Heart right ventricle (tissue), 16 donors: ENCODE results near the gene XPR1. TPM values are rescaled to one million over a fixed set of nuclear protein-coding genes. Genes with fewer than 3 reads are reported as not detected.

Source experiments
- ATAC-seq, 8 donors: fragments of 200-7000 bp; cut with Tn5 transposase; one replicate each; pipeline ENCODE4 v1.9.1; 2020; ENCODE audit warnings: mild to moderate bottlenecking in 8 of 8, moderate library complexity in 8 of 8, moderate number of reproducible peaks in 1 of 8
- DNase-seq, 2 donors: peaks; one replicate each; pipeline ENCODE4 v3.0.0-alpha.2; 2020
- H3K27ac ChIP-seq, 10 donors: fragments of 200-600 bp; sonication (generic) in 2 of 10; one replicate each; pipeline versions ENCODE4 v1.5.0 to v1.8.0; 2020 to 2022; ENCODE audit warnings: mild to moderate bottlenecking in 3 of 10
- H3K27me3 ChIP-seq, 7 donors: fragments of 200-600 bp; one replicate each; pipeline ENCODE4 v1.8.0; 2021 to 2022; ENCODE audit warnings: mild to moderate bottlenecking in 2 of 7
- H3K36me3 ChIP-seq, 9 donors: fragments of 200-600 bp; sonication (generic) in 1 of 9; one replicate each; pipeline versions ENCODE4 v1.5.0 to v1.8.0; 2020 to 2022; ENCODE audit warnings: mild to moderate bottlenecking in 2 of 9
- H3K4me1 ChIP-seq, 9 donors: fragments of 200-600 bp; sonication (generic) in 1 of 9; one replicate each; pipeline versions ENCODE4 v1.5.0 to v1.8.0; 2020 to 2022; ENCODE audit warnings: mild to moderate bottlenecking in 4 of 9
- H3K4me3 ChIP-seq, 10 donors: fragments of 200-600 bp; sonication (generic) in 2 of 10; one replicate each; pipeline versions ENCODE4 v1.5.0 to v1.8.0; 2020 to 2022; ENCODE audit warnings: mild to moderate bottlenecking in 7 of 10, moderate library complexity in 2 of 10
- H3K9me3 ChIP-seq, 11 donors: fragments of 200-600 bp in 10 of 11; sonication (generic) in 2 of 11; one replicate each; pipeline versions ENCODE4 v1.5.0 to v1.8.0; 2013 to 2022; ENCODE audit warnings: mild to moderate bottlenecking in 2 of 11, control low read depth in 1 of 11, moderate library complexity in 1 of 11
- CTCF ChIP-seq, 9 donors: fragments of 200-600 bp; sonication (generic) in 2 of 9; IDR thresholded peaks; one replicate each; pipeline versions ENCODE4 v1.5.0 to v1.8.0; 2021 to 2022; ENCODE audit warnings: antibody characterized with exemption in 9 of 9, mild to moderate bottlenecking in 5 of 9, moderate library complexity in 1 of 9
- WGBS, 2 donors: extraction: QIAGEN DNeasy Blood & Tissue Kit; methylation state at CpG; one replicate each; pipeline ENCODE4 v1.1.7; 2013; ENCODE audit warnings: inconsistent platforms in 1 of 2; 5-methylcytosine and 5-hydroxymethylcytosine counted together
- intact Hi-C, 10 donors: fragments of 100-400 bp; cut with DNase I; formaldehyde crosslinking; loops; one replicate each; pipeline versions ENCODE4 v1.11.1 to v1.14.2; 2022
- polyA plus RNA-seq, 2 donors: library from polyadenylated mRNA; stranded (reverse); fragments of 200-250 nt; gene quantifications; one replicate each; pipeline ENCODE4 v1.2.3, GENCODE V29; 2013
- total RNA-seq, 10 donors: library from RNA; stranded (reverse); fragmentation: NEBNext Ultra II Directional in 3 of 10; extraction: Animal tissue kit (Norgen Biotek cat#: 25700) in 3 of 10; gene quantifications; one replicate each; pipeline versions ENCODE4 v1.2.1 to v1.2.4, GENCODE V29; 2021 to 2023
- donor health status: Arrhythmogenic right ventricular cardiomyopathy.
- donor health status: ischemic (EF 13 %, LVEDD 7.1; RV severe dilation, severe dysfunction).
- donor health status: healthy with polysubstance abuse.
- donor health status: DM: no; HTN: yes; CAD: no.
- donor health status: DM: no; HTN: no; CAD: no.
- donor health status: ischemic (EF 25% LVEDD 6.9; RV normal size, moderate dysfunction).
- donor health status: ischemic (EF 25% LVEDD 5.7; RV mildly dilated, moderate dysfunction).
- donor health status: healthy.
- donor health status: DM: yes; HTN: yes; CAD: no.
- donor health status: Ischemic cardiomyopathy.
- donor health status: ischemic (EF 35%, LVEDD 5.7; RV mildly dilated, moderate dysfunction).
- donor health status: nonischemic (EF 11% LVEDD 7.7; RV severe dilation, severe dysfunction).
- donor health status: DM: yes; HTN: yes; CAD: no.
- donor health status: PGD.
- donor health status: ischemic (EF 29% LVEDD 5.4; RV normal size, mild dysfunction).
- donor health status: nonischemic (EF 23%, LVEDD 6.1; RV moderate dilation, normal function).

Gene XPR1
- total and polyA plus RNA-seq, 12 donors = 18.3 to 142 (median 70.0) TPM

GRCh38 chr1:180636138-180636537, 4.3 kb downstream of the XPR1 start:
- WGBS, 2 donors = 47 to 58% methylated on average over 5 of the region's 5 CpGs
- intact Hi-C loops = loop anchor here in 5 of 10 donors (10.0 kb wide), 3 partner anchors 101 to 519 kb away; no protein-coding TSS in a partner anchor

GRCh38 chr1:180639871-180640270, 8.0 kb downstream of the XPR1 start:
- ATAC-seq (peak in 2 of 8 donors; percentile 27 to 36), DNase-seq (no peak)
- peak overlapping the region in 9 of 10 donors; percentile 17 to 78 (median 52) for H3K27ac ChIP-seq
- TF ChIP-seq CTCF (IDR thresholded peaks at IDR 0.05) = no peak
- peaks cover 5 to 84% (median 44%) of the 10 kb centered on the region in 9 donors for H3K4me1 ChIP-seq
- intact Hi-C loops = loop anchor here in 5 of 10 donors (10.0 kb wide), 3 partner anchors 105 to 515 kb away; no protein-coding TSS in a partner anchor
- no peaks in the 10 kb centered on the region for H3K36me3 ChIP-seq
- no peaks in the 10 kb centered on the region for H3K27me3 ChIP-seq
- no peak overlapping the region for H3K4me3 ChIP-seq
- no peaks in the 10 kb centered on the region for H3K9me3 ChIP-seq

More at GRCh38 chr1:180636138-180636537, 4.3 kb downstream of the XPR1 start:
- Histone ChIP-seq H3K4me1 (peaks cover 0 to 69% (median 28%) of the 10 kb centered on the region in 9 donors), H3K27ac (peak overlapping the region in 6 of 10 donors; percentile 7 to 98 (median 50)), H3K36me3 (no peaks in the 10 kb centered on the region), H3K9me3 (no peaks in the 10 kb centered on the region), H3K27me3 (no peaks in the 10 kb centered on the region), H3K4me3 (peak overlapping the region in 6 of 10 donors; percentile 81 to 94 (median 90))
- DNase-seq (no peak), ATAC-seq (no peak)
- TF ChIP-seq CTCF (IDR thresholded peaks at IDR 0.05) = peak in 5 of 9 donors; percentile 13 to 37 (median 16)

GRCh38 chr1:180640531-180640949, 8.7 kb downstream of the XPR1 start:
- ATAC-seq = peak in 7 of 8 donors; percentile 14 to 76 (median 67)
- Histone ChIP-seq H3K36me3 (no peaks in the 10 kb centered on the region), H3K27ac (peak overlapping the region in 9 of 10 donors; percentile 2 to 78 (median 52)), H3K4me1 (peaks cover 5 to 88% (median 51%) of the 10 kb centered on the region in 9 donors), H3K4me3 (no peak overlapping the region), H3K9me3 (no peaks in the 10 kb centered on the region), H3K27me3 (no peaks in the 10 kb centered on the region)
- intact Hi-C loops = no loop called here
- no peak for TF ChIP-seq CTCF (IDR thresholded peaks at IDR 0.05)
- no peak for DNase-seq
- 51 to 63% methylated on average over 3 of the region's 3 CpGs for WGBS, 2 donors

DNA sequence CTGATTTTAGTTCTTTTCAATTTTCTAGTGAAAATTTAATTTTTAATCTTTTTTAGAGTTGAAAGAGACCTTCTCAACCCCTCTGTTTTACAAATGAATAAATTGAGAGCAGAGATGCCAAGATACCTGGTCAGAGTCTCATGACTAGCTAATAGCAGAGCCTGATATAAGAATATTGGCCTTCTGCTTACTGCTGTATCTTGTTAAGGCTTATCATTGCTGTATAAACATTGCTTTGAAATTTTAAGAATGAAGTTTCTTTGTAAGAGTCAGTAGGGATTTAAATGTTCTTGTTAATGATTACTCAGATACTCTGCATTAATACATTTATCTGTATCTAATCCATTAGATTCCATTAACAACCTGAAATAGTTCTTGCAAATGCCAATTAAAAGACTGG, 9.8 kb downstream of the XPR1 start:
- intact Hi-C loops = no loop called here
- Histone ChIP-seq H3K4me1 (peaks cover 5 to 81% (median 55%) of the 10 kb centered on the region in 9 donors), H3K27ac (peak overlapping the region in 4 of 10 donors; percentile 52 to 78 (median 67)), H3K9me3 (no peaks in the 10 kb centered on the region), H3K36me3 (peaks cover 0 to 7% (median 0%) of the 10 kb centered on the region in 9 donors), H3K27me3 (no peaks in the 10 kb centered on the region), H3K4me3 (no peak overlapping the region)
- TF ChIP-seq CTCF (IDR thresholded peaks at IDR 0.05) = no peak
- ATAC-seq (no peak), DNase-seq (no peak)
